MM.1S (cell line): ENCODE measurements around the gene NCS1.

Experiments
- CTCF ChIP-seq: fragments of 300-600 bp; sonication (generic); IDR thresholded peaks from 2 replicates; pipeline ENCODE4 v1.5.1; 2016; ENCODE audit warnings: antibody characterized with exemption, low read length, mixed read lengths
- EZH2 ChIP-seq: fragments of 300-600 bp; sonication (generic); optimal IDR thresholded peaks from 2 replicates; pipeline ENCODE3; 2017; ENCODE audit warnings: low read depth, mild to moderate bottlenecking, antibody characterized with exemption, low read length, mixed read lengths
- EZH2phosphoT487 ChIP-seq: fragments of 300-600 bp; sonication (generic); IDR thresholded peaks from 2 replicates; pipeline ENCODE4 v1.6.1; 2018; ENCODE audit warnings: antibody characterized with exemption, low read length

GRCh38 chr9:130132746-130133145 is 39.5 kb upstream of the NCS1 start:
- no peak for TF ChIP-seq CTCF
- no peak for TF ChIP-seq EZH2
- TF ChIP-seq EZH2phosphoT487, result no peak
